ENCODE data around the gene CRTC1.

DNA sequence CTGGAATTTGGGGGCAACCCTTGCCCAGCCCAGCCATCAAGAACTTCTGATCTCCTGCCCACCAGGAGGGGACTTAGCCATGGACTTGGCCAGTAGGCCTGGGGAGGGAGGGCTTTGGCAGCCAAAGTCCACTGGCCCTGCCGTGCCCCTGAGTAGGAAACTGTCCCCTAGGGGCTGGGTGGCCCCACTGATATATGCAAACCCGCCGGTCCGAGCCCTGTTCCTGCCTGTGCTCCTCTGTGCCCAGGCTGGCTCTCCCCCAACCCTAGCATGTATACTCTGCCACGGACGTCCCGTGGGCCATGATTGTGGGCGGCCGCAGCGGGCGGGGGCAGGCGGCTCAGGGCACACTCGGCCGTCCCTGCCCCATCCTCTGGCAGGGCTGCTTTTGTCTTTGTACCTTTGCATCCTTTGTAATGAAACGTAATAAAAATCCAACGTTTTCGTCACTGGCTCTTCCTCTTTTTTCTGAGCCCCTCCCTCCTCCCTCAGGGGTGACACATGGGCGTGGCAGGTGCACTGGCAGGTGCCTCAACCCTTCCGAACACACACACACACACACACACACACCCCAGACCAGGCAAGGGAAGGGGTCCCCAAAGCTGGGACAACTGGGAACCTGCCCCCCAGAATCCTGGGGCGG is 98.5 kb downstream of the CRTC1 start:
- TF ChIP-seq, protein P1, sequence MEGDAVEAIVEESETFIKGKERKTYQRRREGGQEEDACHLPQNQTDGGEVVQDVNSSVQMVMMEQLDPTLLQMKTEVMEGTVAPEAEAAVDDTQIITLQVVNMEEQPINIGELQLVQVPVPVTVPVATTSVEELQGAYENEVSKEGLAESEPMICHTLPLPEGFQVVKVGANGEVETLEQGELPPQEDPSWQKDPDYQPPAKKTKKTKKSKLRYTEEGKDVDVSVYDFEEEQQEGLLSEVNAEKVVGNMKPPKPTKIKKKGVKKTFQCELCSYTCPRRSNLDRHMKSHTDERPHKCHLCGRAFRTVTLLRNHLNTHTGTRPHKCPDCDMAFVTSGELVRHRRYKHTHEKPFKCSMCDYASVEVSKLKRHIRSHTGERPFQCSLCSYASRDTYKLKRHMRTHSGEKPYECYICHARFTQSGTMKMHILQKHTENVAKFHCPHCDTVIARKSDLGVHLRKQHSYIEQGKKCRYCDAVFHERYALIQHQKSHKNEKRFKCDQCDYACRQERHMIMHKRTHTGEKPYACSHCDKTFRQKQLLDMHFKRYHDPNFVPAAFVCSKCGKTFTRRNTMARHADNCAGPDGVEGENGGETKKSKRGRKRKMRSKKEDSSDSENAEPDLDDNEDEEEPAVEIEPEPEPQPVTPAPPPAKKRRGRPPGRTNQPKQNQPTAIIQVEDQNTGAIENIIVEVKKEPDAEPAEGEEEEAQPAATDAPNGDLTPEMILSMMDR (IDR thresholded peaks at IDR 0.05), result no peak
- no peak for TF ChIP-seq POLR2A (IDR thresholded peaks at IDR 0.05)
